Uterus (tissue), 2 donors: ENCODE results near the gene EPHB6.

Experiments
- POLR2A ChIP-seq, 2 donors: fragments of 450-650 bp; IDR thresholded peaks; one replicate each; pipeline ENCODE4 v1.6.1; 2016; ENCODE audit warnings: antibody characterized with exemption in 2 of 2, mild to moderate bottlenecking in 1 of 2, moderate library complexity in 1 of 2
- TF ChIP-seq, protein P1 (sequence below), 4 experiments: fragments of 200-600 bp in 2 of 4; fragments of 450-650 bp in 2 of 4; sonication (generic) in 2 of 4; IDR thresholded peaks; one replicate each; pipeline ENCODE4 v1.5.1; 2016 to 2019; ENCODE audit warnings: antibody characterized with exemption in 4 of 4, mild to moderate bottlenecking in 2 of 4, moderate library complexity in 1 of 4

DNA sequence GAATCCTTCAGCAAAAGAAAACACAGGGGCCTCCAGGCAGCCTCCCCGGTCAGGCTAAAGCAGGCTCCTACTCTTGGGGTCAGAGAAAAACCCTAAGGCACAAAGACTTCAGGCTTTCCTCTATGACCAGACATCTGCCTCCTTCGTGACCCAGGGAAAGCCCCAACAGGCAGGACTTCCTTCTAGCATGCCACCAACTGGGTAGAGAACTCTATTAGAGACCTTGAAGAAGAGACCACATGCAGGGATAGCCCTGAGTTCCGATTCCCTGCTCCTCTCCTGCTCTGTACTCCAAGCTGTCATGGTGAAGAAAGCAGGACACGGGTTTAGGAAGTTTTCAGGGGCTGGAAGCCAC is 29.4 kb downstream of the EPHB6 start:
- TF ChIP-seq, protein P1, sequence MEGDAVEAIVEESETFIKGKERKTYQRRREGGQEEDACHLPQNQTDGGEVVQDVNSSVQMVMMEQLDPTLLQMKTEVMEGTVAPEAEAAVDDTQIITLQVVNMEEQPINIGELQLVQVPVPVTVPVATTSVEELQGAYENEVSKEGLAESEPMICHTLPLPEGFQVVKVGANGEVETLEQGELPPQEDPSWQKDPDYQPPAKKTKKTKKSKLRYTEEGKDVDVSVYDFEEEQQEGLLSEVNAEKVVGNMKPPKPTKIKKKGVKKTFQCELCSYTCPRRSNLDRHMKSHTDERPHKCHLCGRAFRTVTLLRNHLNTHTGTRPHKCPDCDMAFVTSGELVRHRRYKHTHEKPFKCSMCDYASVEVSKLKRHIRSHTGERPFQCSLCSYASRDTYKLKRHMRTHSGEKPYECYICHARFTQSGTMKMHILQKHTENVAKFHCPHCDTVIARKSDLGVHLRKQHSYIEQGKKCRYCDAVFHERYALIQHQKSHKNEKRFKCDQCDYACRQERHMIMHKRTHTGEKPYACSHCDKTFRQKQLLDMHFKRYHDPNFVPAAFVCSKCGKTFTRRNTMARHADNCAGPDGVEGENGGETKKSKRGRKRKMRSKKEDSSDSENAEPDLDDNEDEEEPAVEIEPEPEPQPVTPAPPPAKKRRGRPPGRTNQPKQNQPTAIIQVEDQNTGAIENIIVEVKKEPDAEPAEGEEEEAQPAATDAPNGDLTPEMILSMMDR (IDR thresholded peaks at IDR 0.05) = no peak
- TF ChIP-seq POLR2A (IDR thresholded peaks at IDR 0.05) = no peak
